MCF 10A (cell line): ENCODE measurements around the gene ZNF236. TPM values are rescaled to one million over a fixed set of nuclear protein-coding genes. Genes with fewer than 3 reads are reported as not detected.

ENCODE experiments used
- BruUV-seq: library from RNA; stranded (reverse); fragments of 400-500 nt; replicated peaks from 2 replicates; lab custom pipeline; 2021; lab: Mats Ljungman, UMichigan
- CTCF ChIA-PET: fragments of 300-600 bp; sonication (Branson Sonifier 250); formaldehyde crosslinking; extraction: SDS; loops from one replicate; lab custom pipeline; 2021; ENCODE audit warnings: antibody characterized with exemption, inconsistent platforms; lab: Yijun Ruan, JAX
- POLR2A ChIA-PET: fragments of 300-600, 350-650 bp; sonication (Branson Sonifier 250); formaldehyde crosslinking; extraction: SDS; loops from one replicate; lab custom pipeline; 2020; ENCODE audit warnings: antibody characterized with exemption, inconsistent platforms; lab: Yijun Ruan, JAX
- DNase-seq: peaks from one replicate; pipeline ENCODE4 v3.0.0-alpha.2; 2018; ENCODE audit not compliant: unreplicated experiment
- H3K27ac Mint-ChIP-seq: one replicate; pipeline ENCODE4 v1.8.0; 2022; ENCODE audit warnings: mild to moderate bottlenecking, low read depth, mixed read lengths; ENCODE audit not compliant: unreplicated experiment
- H3K27me3 Mint-ChIP-seq: one replicate; pipeline ENCODE4 v1.8.0; 2022; ENCODE audit warnings: mixed read lengths; ENCODE audit not compliant: insufficient read depth, unreplicated experiment
- H3K36me3 Mint-ChIP-seq: one replicate; pipeline ENCODE4 v1.8.0; 2022; ENCODE audit warnings: mild to moderate bottlenecking, moderate library complexity, mixed read lengths; ENCODE audit not compliant: insufficient read depth, unreplicated experiment
- H3K4me1 Mint-ChIP-seq: one replicate; pipeline ENCODE4 v1.8.0; 2022; ENCODE audit warnings: mixed read lengths; ENCODE audit not compliant: insufficient read depth, unreplicated experiment
- H3K4me3 Mint-ChIP-seq: one replicate; pipeline ENCODE4 v1.8.0; 2022; ENCODE audit warnings: mild to moderate bottlenecking, moderate library complexity, mixed read lengths; ENCODE audit not compliant: unreplicated experiment
- H3K9me3 Mint-ChIP-seq: one replicate; pipeline ENCODE4 v1.8.0; 2022; ENCODE audit warnings: mixed read lengths; ENCODE audit not compliant: unreplicated experiment
- intact Hi-C: fragments of 100-400 bp; cut with micrococcal nuclease; formaldehyde crosslinking; loops from 2 replicates; pipeline ENCODE4 v1.14.1; 2022
- total RNA-seq: library from RNA; stranded (reverse); gene quantifications from 2 replicates; pipeline ENCODE4 v1.2.3, GENCODE V29; 2022
- TF ChIP-seq, protein P1 (sequence below): fragments of 200-600 bp; IDR thresholded peaks from one replicate; pipeline ENCODE4 v1.8.0; 2022; ENCODE audit warnings: antibody characterized with exemption, mild to moderate bottlenecking; ENCODE audit not compliant: unreplicated experiment

The ZNF236 gene
- total RNA-seq, 1 experiment from 2014 or later: 15.3 TPM

DNA sequence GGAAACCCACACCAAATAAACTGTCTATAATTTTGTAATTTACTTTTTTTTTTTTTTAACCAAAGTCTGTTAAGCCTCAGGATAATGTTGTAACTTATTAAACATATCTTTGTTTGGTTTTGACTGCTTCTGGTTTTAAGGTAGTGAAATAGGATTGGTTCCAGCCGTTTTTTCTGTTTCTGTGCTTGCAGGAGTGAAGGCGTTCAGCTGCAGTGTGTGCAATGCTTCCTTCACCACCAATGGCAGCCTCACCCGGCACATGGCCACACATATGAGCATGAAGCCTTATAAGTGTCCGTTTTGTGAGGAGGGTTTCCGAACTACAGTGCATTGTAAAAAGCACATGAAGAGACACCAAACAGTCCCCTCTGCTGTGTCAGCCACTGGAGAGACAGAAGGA, 93.1 kb downstream of the ZNF236 start:
- Mint-ChIP-seq H3K36me3 (peaks cover 74% of the 10 kb centered on the region), H3K4me1 (no peaks in the 10 kb centered on the region), H3K9me3 (no peaks in the 10 kb centered on the region), H3K4me3 (no peak overlapping the region), H3K27me3 (no peaks in the 10 kb centered on the region), H3K27ac (no peak overlapping the region)
- ChIA-PET CTCF (no interaction called here), POLR2A (interaction anchor here (0.6 kb wide), 1 partner anchor 90 kb away, joined by 3 read pairs; no protein-coding TSS in a partner anchor)
- TF ChIP-seq, protein P1, sequence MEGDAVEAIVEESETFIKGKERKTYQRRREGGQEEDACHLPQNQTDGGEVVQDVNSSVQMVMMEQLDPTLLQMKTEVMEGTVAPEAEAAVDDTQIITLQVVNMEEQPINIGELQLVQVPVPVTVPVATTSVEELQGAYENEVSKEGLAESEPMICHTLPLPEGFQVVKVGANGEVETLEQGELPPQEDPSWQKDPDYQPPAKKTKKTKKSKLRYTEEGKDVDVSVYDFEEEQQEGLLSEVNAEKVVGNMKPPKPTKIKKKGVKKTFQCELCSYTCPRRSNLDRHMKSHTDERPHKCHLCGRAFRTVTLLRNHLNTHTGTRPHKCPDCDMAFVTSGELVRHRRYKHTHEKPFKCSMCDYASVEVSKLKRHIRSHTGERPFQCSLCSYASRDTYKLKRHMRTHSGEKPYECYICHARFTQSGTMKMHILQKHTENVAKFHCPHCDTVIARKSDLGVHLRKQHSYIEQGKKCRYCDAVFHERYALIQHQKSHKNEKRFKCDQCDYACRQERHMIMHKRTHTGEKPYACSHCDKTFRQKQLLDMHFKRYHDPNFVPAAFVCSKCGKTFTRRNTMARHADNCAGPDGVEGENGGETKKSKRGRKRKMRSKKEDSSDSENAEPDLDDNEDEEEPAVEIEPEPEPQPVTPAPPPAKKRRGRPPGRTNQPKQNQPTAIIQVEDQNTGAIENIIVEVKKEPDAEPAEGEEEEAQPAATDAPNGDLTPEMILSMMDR: no peak
- no TSS peak for BruUV-seq
- DNase-seq: no peak
- intact Hi-C loops: no loop called here

DNA sequence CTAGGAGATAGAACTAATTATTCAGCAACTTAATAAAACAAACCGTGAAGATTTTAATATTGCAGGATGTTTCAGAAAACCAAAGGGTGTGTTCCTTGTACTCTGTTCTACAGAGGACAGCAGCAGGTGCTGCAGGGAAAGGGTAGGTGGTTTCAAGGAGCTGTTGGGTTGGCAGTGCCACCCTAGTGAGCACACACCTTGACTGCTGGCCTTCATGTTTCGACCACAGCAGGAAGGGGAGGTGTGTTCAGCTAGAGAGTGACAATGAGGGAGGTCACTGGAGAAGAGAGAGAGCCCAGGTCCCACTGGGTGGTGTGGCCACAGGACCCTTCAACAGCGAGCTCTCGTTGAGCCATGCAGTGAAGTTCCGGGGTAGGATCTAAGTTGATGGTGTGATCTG, 98.6 kb downstream of the ZNF236 start:
- TF ChIP-seq, protein P1: no peak
- ChIA-PET CTCF (interaction anchor here (0.6 to 1.2 kb wide), 5 partner anchors 44 to 290 kb away, joined by 3 to 8 read pairs (median 3); no protein-coding TSS in a partner anchor), POLR2A (no interaction called here)
- intact Hi-C loops: loop anchor here (5.0 kb wide), 1 partner anchor 781 kb away; no protein-coding TSS in a partner anchor
- H3K4me3 Mint-ChIP-seq: no peak overlapping the region
- H3K36me3 Mint-ChIP-seq: peaks cover 82% of the 10 kb centered on the region
- no TSS peak for BruUV-seq
- H3K27me3 Mint-ChIP-seq: no peaks in the 10 kb centered on the region
- no peak overlapping the region for H3K27ac Mint-ChIP-seq
- peaks cover 5% of the 10 kb centered on the region for H3K4me1 Mint-ChIP-seq
- H3K9me3 Mint-ChIP-seq: no peaks in the 10 kb centered on the region
- DNase-seq: no peak

DNA sequence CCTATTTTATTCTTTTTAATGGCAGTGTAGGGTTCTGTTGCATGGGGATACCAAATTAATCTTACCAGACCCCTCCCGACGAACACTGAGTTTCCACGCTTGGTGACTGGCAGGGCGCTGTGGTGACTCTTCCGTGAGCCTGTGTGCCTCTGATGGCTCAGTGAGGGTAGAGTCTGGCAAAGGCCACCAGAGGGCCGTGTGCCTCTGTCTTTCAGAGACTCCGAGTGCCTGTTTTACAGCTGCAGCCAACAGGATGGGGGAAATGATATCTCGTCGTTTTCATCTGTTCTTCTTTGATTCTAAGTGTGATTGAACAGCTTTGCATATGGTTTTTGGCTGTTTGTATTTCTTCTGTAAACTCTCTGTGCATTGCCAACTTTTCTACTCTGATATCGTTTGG, 99.8 kb downstream of the ZNF236 start:
- no peaks in the 10 kb centered on the region for H3K9me3 Mint-ChIP-seq
- ChIA-PET POLR2A (no interaction called here), CTCF (interaction anchor here (0.5 to 3.0 kb wide), 10 partner anchors 16 to 740 kb away, joined by 3 to 17 read pairs (median 3); no protein-coding TSS in a partner anchor)
- H3K4me1 Mint-ChIP-seq: peaks cover 5% of the 10 kb centered on the region
- no peak overlapping the region for H3K27ac Mint-ChIP-seq
- H3K4me3 Mint-ChIP-seq: no peak overlapping the region
- peaks cover 77% of the 10 kb centered on the region for H3K36me3 Mint-ChIP-seq
- TF ChIP-seq, protein P1: peak; percentile 10
- intact Hi-C loops: loop anchor here (5.0 kb wide), 1 partner anchor 780 kb away; no protein-coding TSS in a partner anchor
- BruUV-seq: no TSS peak
- H3K27me3 Mint-ChIP-seq: no peaks in the 10 kb centered on the region
- DNase-seq: peak; percentile 5

DNA sequence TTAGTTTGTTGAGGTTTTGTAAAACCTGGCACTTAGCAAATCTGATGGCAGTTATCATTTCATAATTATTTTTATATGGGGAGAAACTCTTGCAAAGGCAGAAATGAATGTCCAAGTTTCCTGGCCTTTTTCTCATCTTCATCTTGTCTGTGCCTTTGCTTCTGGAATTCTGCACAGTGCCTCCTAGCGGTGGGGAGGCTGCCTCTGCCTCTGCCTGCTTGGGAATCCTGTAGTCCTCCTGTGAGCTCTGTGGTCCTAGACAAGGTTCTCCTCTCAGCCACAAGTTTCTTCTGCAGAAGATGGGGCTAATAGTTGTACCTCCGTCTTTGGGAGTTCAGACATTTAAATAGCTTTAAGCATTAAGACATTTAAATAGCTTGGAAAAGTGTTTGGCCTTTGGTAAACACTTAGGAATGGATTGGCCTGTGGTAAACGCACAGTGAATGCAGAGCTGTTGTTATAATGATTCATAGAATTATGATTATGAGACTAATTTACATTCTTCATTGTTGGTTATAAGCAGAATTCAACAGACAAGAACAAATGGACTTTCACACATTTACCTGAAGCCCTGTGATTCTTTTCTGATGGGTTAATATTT, 101.2 kb downstream of the ZNF236 start:
- no peak overlapping the region for H3K27ac Mint-ChIP-seq
- no peak overlapping the region for H3K4me3 Mint-ChIP-seq
- H3K27me3 Mint-ChIP-seq: no peaks in the 10 kb centered on the region
- intact Hi-C loops: loop anchor here (5.0 kb wide), 1 partner anchor 779 kb away; no protein-coding TSS in a partner anchor
- DNase-seq: peak; percentile 36
- TF ChIP-seq, protein P1: peak; percentile 34
- ChIA-PET POLR2A (interaction anchor here (0.6 kb wide), 1 partner anchor 13 kb away, joined by 3 read pairs; no protein-coding TSS in a partner anchor), CTCF (interaction anchor here (0.7 to 3.0 kb wide), 8 partner anchors 12 to 121 kb away, joined by 3 to 17 read pairs (median 4); no protein-coding TSS in a partner anchor)
- no peaks in the 10 kb centered on the region for H3K9me3 Mint-ChIP-seq
- peaks cover 76% of the 10 kb centered on the region for H3K36me3 Mint-ChIP-seq
- peaks cover 5% of the 10 kb centered on the region for H3K4me1 Mint-ChIP-seq
- BruUV-seq: no TSS peak
